Measurements from ENCODE around the gene OSBPL10.

The OSBPL10 gene

DNA sequence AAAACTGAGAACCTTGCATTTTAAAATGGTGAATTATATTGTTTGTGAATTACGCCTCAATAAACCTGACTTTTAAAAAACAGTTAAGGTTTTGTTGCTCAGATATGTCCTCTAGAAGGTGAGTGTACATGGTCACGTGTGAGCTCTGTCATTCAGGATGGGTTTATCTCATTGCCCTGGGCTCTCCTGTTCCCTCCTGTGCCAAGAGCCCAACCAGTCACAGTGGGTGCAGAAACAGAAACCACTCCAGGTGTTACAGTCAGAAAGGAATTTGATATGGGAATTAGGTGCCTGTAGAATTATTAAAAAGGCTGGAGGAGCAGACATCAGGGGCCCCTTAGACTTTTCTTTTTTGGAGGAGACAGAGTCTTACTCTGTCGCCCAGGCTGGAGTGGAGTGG, 252.0 kb downstream of the OSBPL10 start:
- H3K4me3 ChIP-seq (replicated peaks; ENCODE audit: low read depth, low read length) = no peak overlapping the region
- no peak for DNase-seq (ENCODE audit: low read depth)
- TF ChIP-seq, protein P1, sequence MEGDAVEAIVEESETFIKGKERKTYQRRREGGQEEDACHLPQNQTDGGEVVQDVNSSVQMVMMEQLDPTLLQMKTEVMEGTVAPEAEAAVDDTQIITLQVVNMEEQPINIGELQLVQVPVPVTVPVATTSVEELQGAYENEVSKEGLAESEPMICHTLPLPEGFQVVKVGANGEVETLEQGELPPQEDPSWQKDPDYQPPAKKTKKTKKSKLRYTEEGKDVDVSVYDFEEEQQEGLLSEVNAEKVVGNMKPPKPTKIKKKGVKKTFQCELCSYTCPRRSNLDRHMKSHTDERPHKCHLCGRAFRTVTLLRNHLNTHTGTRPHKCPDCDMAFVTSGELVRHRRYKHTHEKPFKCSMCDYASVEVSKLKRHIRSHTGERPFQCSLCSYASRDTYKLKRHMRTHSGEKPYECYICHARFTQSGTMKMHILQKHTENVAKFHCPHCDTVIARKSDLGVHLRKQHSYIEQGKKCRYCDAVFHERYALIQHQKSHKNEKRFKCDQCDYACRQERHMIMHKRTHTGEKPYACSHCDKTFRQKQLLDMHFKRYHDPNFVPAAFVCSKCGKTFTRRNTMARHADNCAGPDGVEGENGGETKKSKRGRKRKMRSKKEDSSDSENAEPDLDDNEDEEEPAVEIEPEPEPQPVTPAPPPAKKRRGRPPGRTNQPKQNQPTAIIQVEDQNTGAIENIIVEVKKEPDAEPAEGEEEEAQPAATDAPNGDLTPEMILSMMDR (IDR thresholded peaks at IDR 0.05; ENCODE audit: low read length, missing control alignments) = no peak

DNA sequence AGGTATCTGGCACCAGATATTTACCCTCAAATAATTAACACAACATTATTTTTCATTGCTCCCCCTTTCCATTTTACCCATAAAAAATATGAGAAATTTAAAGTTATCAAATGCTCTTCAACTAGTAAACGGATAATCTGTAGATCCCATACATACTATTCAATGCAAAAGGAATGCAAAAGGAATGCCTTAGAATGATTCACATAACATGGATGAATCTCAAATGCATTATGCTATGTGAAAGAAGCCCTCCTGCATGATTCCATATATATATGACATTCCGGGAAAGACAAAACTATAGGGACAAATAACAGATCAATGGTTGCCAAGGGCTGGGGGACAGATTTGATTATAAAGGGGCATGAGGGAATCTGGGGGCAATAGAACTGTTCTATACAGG, 252.7 kb downstream of the OSBPL10 start:
- TF ChIP-seq, protein P1 (IDR thresholded peaks at IDR 0.05; ENCODE audit: low read length, missing control alignments) = no peak
- no peak overlapping the region for H3K4me3 ChIP-seq (replicated peaks; ENCODE audit: low read depth, low read length)
- no peak for DNase-seq (ENCODE audit: low read depth)

DNA sequence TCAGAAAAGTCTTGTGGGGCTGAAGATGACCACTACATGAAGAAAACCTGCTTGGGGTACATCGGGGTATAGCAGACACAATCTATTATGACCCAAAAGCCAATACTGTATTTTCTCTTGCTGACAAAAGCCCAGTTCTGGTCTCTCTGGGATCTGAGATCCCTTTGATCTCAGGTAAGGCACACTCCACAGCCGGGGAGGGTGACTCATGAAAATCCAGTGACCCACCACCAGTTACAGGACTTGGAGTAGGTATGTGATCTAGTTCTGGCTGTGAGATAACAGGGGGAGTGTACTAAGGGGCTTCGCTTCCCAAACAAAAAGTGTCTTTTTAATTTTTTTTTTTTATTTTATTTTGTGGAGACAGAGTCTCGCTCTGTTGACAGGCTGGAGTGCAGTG, 255.1 kb downstream of the OSBPL10 start:
- TF ChIP-seq, protein P1 (IDR thresholded peaks at IDR 0.05; ENCODE audit: low read length, missing control alignments) = no peak
- H3K4me3 ChIP-seq (replicated peaks; ENCODE audit: low read depth, low read length) = no peak overlapping the region
- DNase-seq (ENCODE audit: low read depth) = no peak

DNA sequence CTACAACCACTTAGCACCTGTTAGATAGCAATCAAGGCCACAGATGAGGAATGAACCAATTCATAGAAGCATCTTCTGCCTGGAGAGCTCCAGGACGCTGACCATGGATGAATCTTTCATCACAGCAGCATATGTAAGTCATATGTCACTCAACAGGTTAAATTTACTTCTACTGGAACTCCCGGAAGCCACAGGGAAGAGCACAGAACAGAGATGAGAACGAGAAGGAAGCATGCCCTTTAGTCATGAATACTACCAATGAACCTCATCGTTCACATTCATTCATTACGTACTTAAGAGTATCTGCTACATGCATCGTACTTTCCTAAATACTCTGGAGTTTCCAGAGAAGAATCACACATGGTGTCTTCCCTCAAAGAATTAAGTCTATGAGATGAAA, 255.5 kb downstream of the OSBPL10 start:
- H3K4me3 ChIP-seq (replicated peaks; ENCODE audit: low read depth, low read length) = no peak overlapping the region
- TF ChIP-seq, protein P1 (IDR thresholded peaks at IDR 0.05; ENCODE audit: low read length, missing control alignments) = no peak
- DNase-seq (ENCODE audit: low read depth) = no peak

DNA sequence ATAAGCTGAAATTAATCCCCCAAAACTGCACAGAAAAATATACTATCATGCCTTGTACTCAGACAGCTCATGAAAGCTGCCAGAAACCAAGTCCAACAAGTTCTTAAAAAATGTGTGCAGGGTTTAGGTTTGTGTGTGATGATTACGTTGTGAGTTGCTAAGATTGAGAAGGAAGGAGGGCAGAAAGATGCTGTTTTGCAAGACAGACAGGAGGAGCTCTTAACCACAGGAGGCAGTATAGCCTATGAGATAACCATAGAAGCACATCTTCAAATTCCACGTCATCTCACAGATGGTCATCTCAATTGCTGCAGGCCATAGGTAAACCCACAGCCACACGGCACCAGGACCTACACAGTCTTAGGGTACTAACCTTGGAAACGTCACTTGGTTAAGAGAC, 256.4 kb downstream of the OSBPL10 start:
- no peak overlapping the region for H3K4me3 ChIP-seq (replicated peaks; ENCODE audit: low read depth, low read length)
- peak; percentile 30 for DNase-seq (ENCODE audit: low read depth)

DNA sequence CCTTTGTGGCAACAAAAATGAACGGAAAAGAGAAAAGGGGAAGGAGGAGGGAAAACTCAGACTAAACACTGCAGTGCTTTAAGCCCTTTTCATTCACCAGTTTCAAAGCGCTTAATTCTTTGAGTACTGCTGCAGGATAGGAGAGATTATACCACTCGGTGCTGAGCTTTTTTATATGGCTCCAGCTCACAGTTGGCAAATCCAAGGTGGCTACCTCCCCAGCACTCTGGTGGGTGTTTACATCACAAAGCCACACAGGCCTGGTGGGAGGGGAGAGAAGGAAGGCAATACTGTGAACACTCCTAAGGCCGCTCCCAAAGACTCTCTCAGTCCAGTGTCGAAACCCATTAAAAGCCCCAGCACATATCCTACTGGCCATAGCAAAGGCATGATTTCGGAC, 256.9 kb downstream of the OSBPL10 start:
- TF ChIP-seq, protein P1 (IDR thresholded peaks at IDR 0.05; ENCODE audit: low read length, missing control alignments) = no peak
- no peak for DNase-seq (ENCODE audit: low read depth)
- H3K4me3 ChIP-seq (replicated peaks; ENCODE audit: low read depth, low read length) = no peak overlapping the region

More for the DNA sequence above, 256.4 kb downstream of the OSBPL10 start:
- TF ChIP-seq, protein P1 (IDR thresholded peaks at IDR 0.05; ENCODE audit: low read length, missing control alignments) = peak; percentile 44

DNA sequence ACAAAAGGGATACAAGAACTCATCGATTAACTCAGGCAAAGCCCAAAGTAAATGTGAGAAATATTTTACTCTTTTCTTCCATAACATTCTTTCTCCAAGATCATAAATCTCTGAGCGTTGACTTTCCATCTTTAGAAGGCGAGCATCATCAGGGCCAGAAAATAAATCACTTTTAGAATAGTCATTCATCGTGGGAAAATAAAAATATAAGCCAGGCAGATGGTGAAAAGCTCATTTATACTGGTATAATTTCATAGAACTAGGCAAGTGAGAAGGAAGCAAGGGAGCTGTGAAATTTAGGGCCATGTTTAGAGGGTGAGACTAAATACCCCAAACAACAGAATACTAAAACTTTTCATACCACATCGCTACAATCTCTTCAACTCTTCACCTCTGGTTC, 257.4 kb downstream of the OSBPL10 start:
- TF ChIP-seq, protein P1 (IDR thresholded peaks at IDR 0.05; ENCODE audit: low read length, missing control alignments) = no peak
- no peak overlapping the region for H3K4me3 ChIP-seq (replicated peaks; ENCODE audit: low read depth, low read length)
- DNase-seq (ENCODE audit: low read depth) = no peak
